OCI-LY1 (cell line): ENCODE measurements around the gene KRTAP10-3.

Experiments
- H2AFZ ChIP-seq: fragments of 200-600 bp; sonication (generic), shearing (Covaris generic); 2 replicates; pipeline ENCODE4 v1.6.0; 2014; ENCODE audit warnings: antibody characterized with exemption, mild to moderate bottlenecking, low read length
- H3F3A ChIP-seq: fragments of 200-600 bp; sonication (generic), shearing (Covaris generic); 2 replicates; pipeline ENCODE4 v1.6.0; 2014; ENCODE audit warnings: mild to moderate bottlenecking, antibody characterized with exemption, low read length, moderate library complexity; ENCODE audit not compliant: insufficient read depth
- H3K27ac ChIP-seq: fragments of 200-600 bp; sonication (generic); 2 replicates; pipeline ENCODE4 v1.5.1; 2014; ENCODE audit warnings: low read length, mixed run types, mild to moderate bottlenecking, low read depth; ENCODE audit not compliant: poor library complexity, severe bottlenecking
- H3K27me3 ChIP-seq: fragments of 200-600 bp; sonication (generic); 2 replicates; pipeline ENCODE4 v1.6.0; 2014; ENCODE audit warnings: antibody characterized with exemption, mild to moderate bottlenecking, low read length, moderate library complexity; ENCODE audit not compliant: insufficient read depth
- H3K36me3 ChIP-seq: fragments of 200-600 bp; sonication (generic); 2 replicates; pipeline ENCODE4 v1.6.1; 2014; ENCODE audit warnings: mild to moderate bottlenecking, antibody characterized with exemption, low read length, moderate library complexity, mixed read lengths; ENCODE audit not compliant: insufficient read depth
- H3K4me1 ChIP-seq: fragments of 200-600 bp; sonication (generic); 2 replicates; pipeline ENCODE4 v1.5.1; 2014; ENCODE audit warnings: mild to moderate bottlenecking, low read length, moderate library complexity; ENCODE audit not compliant: insufficient read depth, severe bottlenecking
- H3K4me2 ChIP-seq: fragments of 200-600 bp; sonication (generic), shearing (Covaris generic); 2 replicates; pipeline ENCODE4 v1.6.1; 2014; ENCODE audit warnings: low read length
- H3K4me3 ChIP-seq: fragments of 200-600 bp; sonication (generic); 2 replicates; pipeline ENCODE4 v1.5.1; 2014; ENCODE audit warnings: low read length, low read depth, mild to moderate bottlenecking, mixed read lengths; ENCODE audit not compliant: poor library complexity, severe bottlenecking
- H3K79me2 ChIP-seq: fragments of 200-600 bp; shearing (Covaris generic); 2 replicates; pipeline ENCODE4 v1.6.1; 2016; ENCODE audit warnings: mixed run types, low read length, mixed read lengths; ENCODE audit not compliant: insufficient read depth
- H3K9ac ChIP-seq: fragments of 200-600 bp; sonication (generic), shearing (Covaris generic); 2 replicates; pipeline ENCODE4 v1.6.1; 2014; ENCODE audit warnings: mild to moderate bottlenecking, low read length, mixed read lengths
- H3K9me2 ChIP-seq: fragments of 200-600 bp; sonication (generic), shearing (Covaris generic); 2 replicates; pipeline ENCODE4 v1.6.1; 2014; ENCODE audit warnings: low read depth, mild to moderate bottlenecking, low read length, mixed read lengths
- H3K9me3 ChIP-seq: fragments of 200-600 bp; shearing (Covaris generic); 2 replicates; pipeline ENCODE4 v1.6.1; 2014; ENCODE audit warnings: low read length, mixed read lengths
- H4K20me1 ChIP-seq: fragments of 200-600 bp; sonication (generic), shearing (Covaris generic); 2 replicates; pipeline ENCODE4 v1.6.0; 2016; ENCODE audit warnings: mild to moderate bottlenecking, low read length; ENCODE audit not compliant: insufficient read depth
- EZH2 ChIP-seq: fragments of 200-600 bp; sonication (generic), shearing (Covaris generic); IDR thresholded peaks from 2 replicates; pipeline ENCODE4 v1.8.0; 2017; ENCODE audit warnings: borderline replicate concordance, mixed run types, mild to moderate bottlenecking, antibody characterized with exemption, low read length, moderate library complexity, mixed read lengths
- TF ChIP-seq, protein P1 (sequence below): fragments of 200-600 bp; sonication (generic), shearing (Covaris generic); IDR thresholded peaks from 2 replicates; pipeline ENCODE4 v1.5.1; 2017; ENCODE audit warnings: mild to moderate bottlenecking, antibody characterized with exemption, low read length, moderate library complexity, mixed read lengths

The KRTAP10-3 gene

DNA sequence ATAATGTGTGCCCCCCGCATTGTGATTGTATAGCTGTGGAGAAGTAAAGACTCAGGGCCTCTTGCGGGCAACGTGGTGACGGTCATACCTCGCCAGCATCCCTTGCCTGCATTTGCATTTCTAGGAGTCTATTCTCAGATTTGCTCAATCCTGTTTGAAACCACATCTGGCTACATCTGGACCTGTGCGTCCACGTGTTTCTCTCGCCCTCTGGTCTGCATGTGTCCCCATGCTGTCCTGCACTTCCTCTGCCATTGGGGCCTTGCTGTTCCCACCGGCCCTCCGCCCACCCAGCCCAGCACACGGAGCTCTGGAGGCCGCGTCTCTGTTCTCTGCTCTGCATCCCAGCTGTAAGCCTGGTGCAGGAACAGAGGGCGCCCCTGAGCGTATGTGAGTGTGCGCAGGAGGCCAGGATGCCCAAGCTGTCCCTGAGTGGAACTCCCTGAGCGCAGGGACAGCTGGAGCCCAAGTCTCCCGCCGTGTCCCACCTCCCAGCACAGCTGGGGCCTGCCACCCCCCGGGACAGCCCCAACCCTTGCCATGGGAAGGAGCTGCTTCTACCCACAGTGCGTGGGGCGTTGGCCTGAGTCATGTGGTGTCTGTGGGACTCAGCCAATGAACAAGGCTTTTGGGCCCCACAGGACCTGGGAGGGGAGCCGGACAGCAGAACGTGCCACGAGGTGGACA is 8.9 kb downstream of the KRTAP10-3 start:
- Histone ChIP-seq H3K79me2 (no peaks in the 10 kb centered on the region), H3K4me2 (no peak overlapping the region), H3K9ac (no peak overlapping the region), H3K9me3 (peaks cover 8% of the 10 kb centered on the region), H3F3A (no peaks in the 10 kb centered on the region), H4K20me1 (no peaks in the 10 kb centered on the region), H3K4me3 (no peak overlapping the region), H3K36me3 (no peaks in the 10 kb centered on the region), H3K9me2 (no peaks in the 10 kb centered on the region), H3K27ac (no peak overlapping the region), H2AFZ (no peak overlapping the region), H3K4me1 (no peaks in the 10 kb centered on the region), H3K27me3 (peaks cover 6% of the 10 kb centered on the region; the same call in 1 of the 2 replicates)
- no peak for TF ChIP-seq EZH2
- TF ChIP-seq, protein P1, sequence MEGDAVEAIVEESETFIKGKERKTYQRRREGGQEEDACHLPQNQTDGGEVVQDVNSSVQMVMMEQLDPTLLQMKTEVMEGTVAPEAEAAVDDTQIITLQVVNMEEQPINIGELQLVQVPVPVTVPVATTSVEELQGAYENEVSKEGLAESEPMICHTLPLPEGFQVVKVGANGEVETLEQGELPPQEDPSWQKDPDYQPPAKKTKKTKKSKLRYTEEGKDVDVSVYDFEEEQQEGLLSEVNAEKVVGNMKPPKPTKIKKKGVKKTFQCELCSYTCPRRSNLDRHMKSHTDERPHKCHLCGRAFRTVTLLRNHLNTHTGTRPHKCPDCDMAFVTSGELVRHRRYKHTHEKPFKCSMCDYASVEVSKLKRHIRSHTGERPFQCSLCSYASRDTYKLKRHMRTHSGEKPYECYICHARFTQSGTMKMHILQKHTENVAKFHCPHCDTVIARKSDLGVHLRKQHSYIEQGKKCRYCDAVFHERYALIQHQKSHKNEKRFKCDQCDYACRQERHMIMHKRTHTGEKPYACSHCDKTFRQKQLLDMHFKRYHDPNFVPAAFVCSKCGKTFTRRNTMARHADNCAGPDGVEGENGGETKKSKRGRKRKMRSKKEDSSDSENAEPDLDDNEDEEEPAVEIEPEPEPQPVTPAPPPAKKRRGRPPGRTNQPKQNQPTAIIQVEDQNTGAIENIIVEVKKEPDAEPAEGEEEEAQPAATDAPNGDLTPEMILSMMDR, result no peak

DNA sequence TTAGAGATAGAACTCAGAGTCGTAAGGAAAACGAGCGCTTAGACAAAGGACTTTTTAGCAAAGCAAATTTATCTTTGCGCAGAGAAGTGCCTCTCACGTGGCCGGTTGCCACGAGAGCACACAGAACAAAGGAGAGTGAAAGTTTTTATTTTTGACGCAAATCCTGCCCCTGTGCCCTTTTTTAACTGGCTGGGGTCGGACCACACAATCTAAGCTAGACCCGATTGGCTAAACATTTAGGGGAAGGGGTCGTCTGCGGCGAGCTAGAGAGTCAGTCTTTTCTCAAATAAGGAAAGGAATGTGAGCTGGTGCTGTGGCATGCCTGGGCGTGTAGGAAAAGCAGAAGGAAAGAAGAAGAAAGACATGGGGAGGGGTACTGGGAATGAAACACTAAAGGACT is 9.7 kb downstream of the KRTAP10-3 start:
- H3F3A ChIP-seq, result no peaks in the 10 kb centered on the region
- no peak for TF ChIP-seq EZH2
- TF ChIP-seq, protein P1, result no peak
- peaks cover 6% of the 10 kb centered on the region; the same call in 1 of the 2 replicates for H3K27me3 ChIP-seq
- H3K79me2 ChIP-seq, result no peaks in the 10 kb centered on the region
- no peak overlapping the region for H3K9ac ChIP-seq
- no peaks in the 10 kb centered on the region for H3K9me2 ChIP-seq
- H2AFZ ChIP-seq, result no peak overlapping the region
- H3K4me3 ChIP-seq, result no peak overlapping the region
- H3K4me2 ChIP-seq, result no peak overlapping the region
- no peaks in the 10 kb centered on the region for H4K20me1 ChIP-seq
- peaks cover 8% of the 10 kb centered on the region for H3K9me3 ChIP-seq
- no peaks in the 10 kb centered on the region for H3K36me3 ChIP-seq
- H3K4me1 ChIP-seq, result no peaks in the 10 kb centered on the region
- no peak overlapping the region for H3K27ac ChIP-seq

DNA sequence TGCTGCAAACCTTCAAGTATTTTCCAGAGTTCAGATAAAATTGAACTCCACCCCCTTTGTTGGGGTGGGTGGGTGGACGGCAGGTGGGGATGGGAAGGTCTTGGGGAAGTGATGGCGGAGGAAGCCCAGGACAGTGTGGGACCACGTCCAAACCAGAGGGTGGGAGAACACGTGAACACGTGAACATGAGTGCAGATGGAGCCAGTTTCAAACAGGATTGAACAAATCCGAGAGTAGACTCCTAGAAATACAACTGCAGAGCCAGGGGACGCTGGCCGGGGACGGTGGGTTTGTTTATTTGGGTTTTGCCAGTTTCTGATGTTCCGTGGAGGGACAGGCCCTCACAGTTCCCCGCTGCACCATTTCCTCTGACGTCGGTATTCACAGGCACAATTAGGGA is 10.2 kb downstream of the KRTAP10-3 start:
- Histone ChIP-seq H2AFZ (no peak overlapping the region), H3K9me3 (peaks cover 8% of the 10 kb centered on the region), H3K4me2 (no peak overlapping the region), H3K27ac (no peak overlapping the region), H3K27me3 (peaks cover 6% of the 10 kb centered on the region; the same call in 1 of the 2 replicates), H3K36me3 (no peaks in the 10 kb centered on the region), H3K79me2 (no peaks in the 10 kb centered on the region), H3K9ac (no peak overlapping the region), H3F3A (no peaks in the 10 kb centered on the region), H4K20me1 (no peaks in the 10 kb centered on the region), H3K4me1 (no peaks in the 10 kb centered on the region), H3K9me2 (no peaks in the 10 kb centered on the region), H3K4me3 (no peak overlapping the region)
- TF ChIP-seq, protein P1, result no peak
- no peak for TF ChIP-seq EZH2
